Measurements from ENCODE around the gene PDS5A. TPM values are rescaled to one million over a fixed set of nuclear protein-coding genes. Genes with fewer than 3 reads are reported as not detected.
A peak's percentile ranks its signal among the peaks of the same experiment; 100 is the strongest.

PDS5A gene
- total and polyA plus RNA-seq, 9 of the 15 experiments (the other 6 are each of a cell fraction or from before 2014, with no cell fraction given): 16.4 to 85.4 (median 70.0) TPM

DNA sequence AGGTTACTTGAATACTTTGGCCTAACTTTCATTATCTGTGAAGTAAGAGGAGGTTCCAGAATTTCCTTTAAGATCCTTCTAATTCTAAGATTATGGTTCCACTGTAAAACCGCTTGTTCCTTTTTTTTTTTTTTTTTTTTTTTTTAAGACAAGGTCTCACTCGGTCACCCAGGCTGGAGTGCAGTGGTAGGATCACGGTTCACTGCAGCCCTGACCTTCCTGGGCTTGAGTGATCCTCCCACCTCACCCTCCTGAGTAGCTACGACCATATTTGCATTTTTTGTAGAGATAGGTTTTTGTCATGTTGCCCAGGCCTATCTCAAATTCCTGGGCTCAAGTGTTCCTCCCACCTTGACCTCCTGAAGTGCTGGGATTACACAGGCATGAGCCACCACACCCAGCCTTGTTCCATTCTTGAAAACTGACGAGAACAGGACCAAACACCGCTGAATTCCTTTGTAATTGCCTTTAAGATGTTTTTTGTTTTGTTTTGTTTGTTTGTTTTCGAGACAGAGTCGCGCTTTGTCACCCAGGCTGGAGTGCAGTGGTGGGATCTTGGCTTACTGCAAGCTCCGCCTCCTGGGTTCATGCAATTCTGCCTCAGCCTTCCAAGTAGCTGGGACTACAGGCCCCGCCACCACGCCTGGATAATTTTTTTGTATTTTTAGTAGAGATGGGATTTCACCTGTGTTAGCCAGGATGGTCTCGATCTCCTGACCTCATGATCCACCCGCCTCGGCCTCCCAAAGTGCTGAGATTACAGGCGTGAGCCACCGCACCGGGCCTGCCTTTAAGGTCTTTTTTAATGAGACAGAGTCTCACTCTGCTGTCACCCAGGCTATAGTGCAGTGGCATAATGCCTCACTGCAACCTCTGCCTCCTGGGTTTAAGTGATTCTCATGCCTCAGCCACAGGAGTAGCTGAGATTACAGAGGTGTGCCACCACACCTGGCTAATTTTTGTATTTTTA lies 6.8 kb downstream of the PDS5A start (continued):
- peak; percentile 66; the same call in 1 of the 2 replicates for TF ChIP-seq POLR2AphosphoS5 (IDR thresholded peaks at IDR 0.05; ENCODE audit: control insufficient read depth, insufficient read depth, low read depth, low read length)
- TF ChIP-seq EHMT2 (IDR thresholded peaks at IDR 0.05): peak; percentile 27; the same call in 1 of the 2 replicates
- TF ChIP-seq MEIS2 (IDR thresholded peaks at IDR 0.05; ENCODE audit: partially characterized antibody): no peak
- peak; percentile 81 for TF ChIP-seq DPF2 (IDR thresholded peaks at IDR 0.05)
- TF ChIP-seq LCOR (CRISPR knock-in tag; IDR thresholded peaks at IDR 0.05): peak; percentile 49; the same call in 1 of the 2 replicates
- no peak; the same call in 1 of the 2 replicates for TF ChIP-seq JUND (IDR thresholded peaks at IDR 0.05; ENCODE audit: borderline replicate concordance, low read depth, low read length)
- peak; percentile 40; the same call in 1 of the 3 replicates for TF ChIP-seq JUND (tag; IDR thresholded peaks at IDR 0.05; ENCODE audit: borderline replicate concordance, low read depth, low read length)
- TF ChIP-seq KHSRP (IDR thresholded peaks at IDR 0.05): no peak
- TF ChIP-seq NCOA1 (IDR thresholded peaks at IDR 0.05; ENCODE audit: low read depth): no peak
- no peak for TF ChIP-seq ZNF551 (CRISPR knock-in tag; IDR thresholded peaks at IDR 0.05)
- TF ChIP-seq, protein P1, sequence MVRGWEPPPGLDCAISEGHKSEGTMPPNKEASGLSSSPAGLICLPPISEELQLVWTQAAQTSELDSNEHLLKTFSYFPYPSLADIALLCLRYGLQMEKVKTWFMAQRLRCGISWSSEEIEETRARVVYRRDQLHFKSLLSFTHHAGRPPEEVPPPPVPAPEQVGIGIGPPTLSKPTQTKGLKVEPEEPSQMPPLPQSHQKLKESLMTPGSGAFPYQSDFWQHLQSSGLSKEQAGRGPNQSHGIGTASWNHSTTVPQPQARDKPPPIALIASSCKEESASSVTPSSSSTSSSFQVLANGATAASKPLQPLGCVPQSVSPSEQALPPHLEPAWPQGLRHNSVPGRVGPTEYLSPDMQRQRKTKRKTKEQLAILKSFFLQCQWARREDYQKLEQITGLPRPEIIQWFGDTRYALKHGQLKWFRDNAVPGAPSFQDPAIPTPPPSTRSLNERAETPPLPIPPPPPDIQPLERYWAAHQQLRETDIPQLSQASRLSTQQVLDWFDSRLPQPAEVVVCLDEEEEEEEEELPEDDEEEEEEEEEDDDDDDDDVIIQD (CRISPR knock-in tag; IDR thresholded peaks at IDR 0.05): no peak
- TF ChIP-seq ARNT (IDR thresholded peaks at IDR 0.05): no peak
- TF ChIP-seq CC2D1A (IDR thresholded peaks at IDR 0.05): peak; percentile 93
- TF ChIP-seq, protein P2, sequence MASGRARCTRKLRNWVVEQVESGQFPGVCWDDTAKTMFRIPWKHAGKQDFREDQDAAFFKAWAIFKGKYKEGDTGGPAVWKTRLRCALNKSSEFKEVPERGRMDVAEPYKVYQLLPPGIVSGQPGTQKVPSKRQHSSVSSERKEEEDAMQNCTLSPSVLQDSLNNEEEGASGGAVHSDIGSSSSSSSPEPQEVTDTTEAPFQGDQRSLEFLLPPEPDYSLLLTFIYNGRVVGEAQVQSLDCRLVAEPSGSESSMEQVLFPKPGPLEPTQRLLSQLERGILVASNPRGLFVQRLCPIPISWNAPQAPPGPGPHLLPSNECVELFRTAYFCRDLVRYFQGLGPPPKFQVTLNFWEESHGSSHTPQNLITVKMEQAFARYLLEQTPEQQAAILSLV (tag; IDR thresholded peaks at IDR 0.05): no peak
- peak; percentile 24; the same call in 1 of the 2 replicates for TF ChIP-seq BHLHE40 (IDR thresholded peaks at IDR 0.05; ENCODE audit: low read length)
- TF ChIP-seq FOXP1 (CRISPR knock-in tag; IDR thresholded peaks at IDR 0.05): peak; percentile 56; the same call in 1 of the 2 replicates
- TF ChIP-seq TEAD1 (CRISPR knock-in tag; IDR thresholded peaks at IDR 0.05): peak; percentile 59 to 97; a peak in 3 of 4 replicates
- TF ChIP-seq, protein P3, sequence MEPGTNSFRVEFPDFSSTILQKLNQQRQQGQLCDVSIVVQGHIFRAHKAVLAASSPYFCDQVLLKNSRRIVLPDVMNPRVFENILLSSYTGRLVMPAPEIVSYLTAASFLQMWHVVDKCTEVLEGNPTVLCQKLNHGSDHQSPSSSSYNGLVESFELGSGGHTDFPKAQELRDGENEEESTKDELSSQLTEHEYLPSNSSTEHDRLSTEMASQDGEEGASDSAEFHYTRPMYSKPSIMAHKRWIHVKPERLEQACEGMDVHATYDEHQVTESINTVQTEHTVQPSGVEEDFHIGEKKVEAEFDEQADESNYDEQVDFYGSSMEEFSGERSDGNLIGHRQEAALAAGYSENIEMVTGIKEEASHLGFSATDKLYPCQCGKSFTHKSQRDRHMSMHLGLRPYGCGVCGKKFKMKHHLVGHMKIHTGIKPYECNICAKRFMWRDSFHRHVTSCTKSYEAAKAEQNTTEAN (CRISPR knock-in tag; IDR thresholded peaks at IDR 0.05): no peak
- TF ChIP-seq ZNF583 (CRISPR knock-in tag; IDR thresholded peaks at IDR 0.05): no peak
- TF ChIP-seq POLR2H (tag; IDR thresholded peaks at IDR 0.05; ENCODE audit: low read depth): no peak
- peak; percentile 44; the same call in 1 of the 2 replicates for TF ChIP-seq NR2C2 (CRISPR knock-in tag; IDR thresholded peaks at IDR 0.05)
- peak; percentile 83 for TF ChIP-seq NR2C2 (tag; IDR thresholded peaks at IDR 0.05)
- TF ChIP-seq, protein P4, sequence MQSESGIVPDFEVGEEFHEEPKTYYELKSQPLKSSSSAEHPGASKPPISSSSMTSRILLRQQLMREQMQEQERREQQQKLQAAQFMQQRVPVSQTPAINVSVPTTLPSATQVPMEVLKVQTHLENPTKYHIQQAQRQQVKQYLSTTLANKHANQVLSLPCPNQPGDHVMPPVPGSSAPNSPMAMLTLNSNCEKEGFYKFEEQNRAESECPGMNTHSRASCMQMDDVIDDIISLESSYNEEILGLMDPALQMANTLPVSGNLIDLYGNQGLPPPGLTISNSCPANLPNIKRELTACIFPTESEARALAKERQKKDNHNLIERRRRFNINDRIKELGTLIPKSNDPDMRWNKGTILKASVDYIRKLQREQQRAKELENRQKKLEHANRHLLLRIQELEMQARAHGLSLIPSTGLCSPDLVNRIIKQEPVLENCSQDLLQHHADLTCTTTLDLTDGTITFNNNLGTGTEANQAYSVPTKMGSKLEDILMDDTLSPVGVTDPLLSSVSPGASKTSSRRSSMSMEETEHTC (IDR thresholded peaks at IDR 0.05): no peak

All from K562 (cell line).